Loucy (cell line): ENCODE measurements around the gene CPA1.

Source experiments
- EZH2phosphoT487 ChIP-seq: fragments of 200-600 bp; IDR thresholded peaks from 2 replicates; pipeline ENCODE4 v1.6.1; 2018; ENCODE audit warnings: antibody characterized with exemption, mild to moderate bottlenecking, moderate library complexity, borderline replicate concordance
- TF ChIP-seq, protein P1 (sequence below): fragments of 200-600 bp; sonication (generic); conservative IDR thresholded peaks from 2 replicates; pipeline ENCODE4 v1.5.1; 2014; ENCODE audit warnings: mild to moderate bottlenecking, antibody characterized with exemption, low read length

DNA sequence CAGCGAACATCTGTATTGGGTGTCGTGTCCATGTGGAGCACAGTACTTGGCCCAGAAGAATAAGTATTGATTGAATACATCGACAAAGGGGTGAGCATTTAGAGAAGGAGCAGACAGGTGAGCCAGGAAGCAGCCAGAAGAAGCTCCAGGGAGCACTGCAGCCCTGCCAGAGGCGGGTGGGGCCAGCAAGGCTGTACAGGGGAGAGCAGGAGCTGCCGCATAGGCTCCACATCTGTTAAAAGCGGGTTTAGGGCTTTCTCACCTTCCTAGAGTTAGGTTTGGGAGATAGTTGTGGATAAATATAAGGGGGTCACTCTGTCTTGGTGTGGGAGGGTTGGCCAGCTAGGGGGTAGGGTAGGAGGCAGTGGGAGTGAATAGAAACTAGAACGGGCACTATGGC lies 1.3 kb upstream of the CPA1 start:
- TF ChIP-seq, protein P1, sequence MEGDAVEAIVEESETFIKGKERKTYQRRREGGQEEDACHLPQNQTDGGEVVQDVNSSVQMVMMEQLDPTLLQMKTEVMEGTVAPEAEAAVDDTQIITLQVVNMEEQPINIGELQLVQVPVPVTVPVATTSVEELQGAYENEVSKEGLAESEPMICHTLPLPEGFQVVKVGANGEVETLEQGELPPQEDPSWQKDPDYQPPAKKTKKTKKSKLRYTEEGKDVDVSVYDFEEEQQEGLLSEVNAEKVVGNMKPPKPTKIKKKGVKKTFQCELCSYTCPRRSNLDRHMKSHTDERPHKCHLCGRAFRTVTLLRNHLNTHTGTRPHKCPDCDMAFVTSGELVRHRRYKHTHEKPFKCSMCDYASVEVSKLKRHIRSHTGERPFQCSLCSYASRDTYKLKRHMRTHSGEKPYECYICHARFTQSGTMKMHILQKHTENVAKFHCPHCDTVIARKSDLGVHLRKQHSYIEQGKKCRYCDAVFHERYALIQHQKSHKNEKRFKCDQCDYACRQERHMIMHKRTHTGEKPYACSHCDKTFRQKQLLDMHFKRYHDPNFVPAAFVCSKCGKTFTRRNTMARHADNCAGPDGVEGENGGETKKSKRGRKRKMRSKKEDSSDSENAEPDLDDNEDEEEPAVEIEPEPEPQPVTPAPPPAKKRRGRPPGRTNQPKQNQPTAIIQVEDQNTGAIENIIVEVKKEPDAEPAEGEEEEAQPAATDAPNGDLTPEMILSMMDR, result no peak
- no peak for TF ChIP-seq EZH2phosphoT487
